ENCODE data around the gene FOXO1.

DNA sequence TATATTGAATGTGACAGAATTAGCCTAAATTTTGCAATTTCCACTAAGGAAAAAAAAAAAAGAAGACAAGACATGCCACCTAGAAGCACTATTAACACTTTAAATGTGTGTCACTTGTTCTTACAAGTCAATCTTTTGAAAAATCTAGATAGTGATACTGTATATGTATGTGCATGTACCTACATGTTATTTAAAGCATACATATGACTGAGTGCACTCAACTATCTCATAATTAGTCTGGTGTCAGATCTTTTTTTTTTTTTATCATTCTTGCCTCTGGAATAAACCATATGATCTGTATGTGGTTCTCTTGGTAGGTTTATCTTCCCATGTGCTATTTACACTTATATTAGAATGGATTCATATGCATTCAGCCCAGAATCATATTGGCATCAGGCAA, 62.3 kb downstream of the FOXO1 start:
- TF ChIP-seq CTCF (IDR thresholded peaks at IDR 0.05) (no peak), POLR2A (IDR thresholded peaks at IDR 0.05) (no peak)
